Measurements from ENCODE around the gene PDSS2.
"Not testable (repeated sequence)": the region's sequence is repeated elsewhere in the genome, so short reads cannot be mapped to it uniquely, and the experiment has no call there.

PDSS2 gene

GRCh38 chr6:107459283-107460082 lies at the start of gene PDSS2:
Gene PDSS2, minus strand, starts transcription at chr6:107459564. Its CDS starts 279 bp downstream, at chr6:107459285.
- peak; percentile 88 for DNase-seq (ENCODE audit: low read depth, low spot score)

GRCh38 chr6:107506145-107506544 lies 46.8 kb upstream of the PDSS2 start:
- no peak for DNase-seq (ENCODE audit: low read depth, low spot score)

GRCh38 chr6:107504270-107505026 lies 45.1 kb upstream of the PDSS2 start:
- DNase-seq (ENCODE audit: low read depth, low spot score) = no peak

- no peak for DNase-seq (ENCODE audit: low read depth, low spot score)
These were observed 37.7 kb upstream of the PDSS2 start for GRCh38 chr6:107496892-107497684.

GRCh38 chr6:107495971-107496370 lies 36.6 kb upstream of the PDSS2 start:
- no peak for DNase-seq (ENCODE audit: low read depth, low spot score)

GRCh38 chr6:107495196-107495643 lies 35.9 kb upstream of the PDSS2 start:
- no peak for DNase-seq (ENCODE audit: low read depth, low spot score)

- DNase-seq (ENCODE audit: low read depth, low spot score) = no peak
These were observed 34.0 kb upstream of the PDSS2 start for GRCh38 chr6:107493158-107494057.

- peak; percentile 57 for DNase-seq (ENCODE audit: low read depth, low spot score)
These were observed 32.6 kb upstream of the PDSS2 start for GRCh38 chr6:107491760-107492660.

GRCh38 chr6:107491138-107491609 lies 31.8 kb upstream of the PDSS2 start:
- DNase-seq (ENCODE audit: low read depth, low spot score) = no peak

GRCh38 chr6:107490566-107491137 lies 31.3 kb upstream of the PDSS2 start:
- DNase-seq (ENCODE audit: low read depth, low spot score) = no peak

GRCh38 chr6:107489636-107490565 lies 30.5 kb upstream of the PDSS2 start, which contains the start of gene SOBP:
Gene SOBP, plus strand, starts transcription at chr6:107490117. Its CDS starts 500 bp downstream, at chr6:107490617.
- DNase-seq (ENCODE audit: low read depth, low spot score) = no peak

GRCh38 chr6:107488875-107489635 lies 29.7 kb upstream of the PDSS2 start:
- DNase-seq (ENCODE audit: low read depth, low spot score) = no peak

GRCh38 chr6:107488174-107488874 lies 29.0 kb upstream of the PDSS2 start:
- DNase-seq (ENCODE audit: low read depth, low spot score) = no peak

- no peak for DNase-seq (ENCODE audit: low read depth, low spot score)
These were observed 25.8 kb upstream of the PDSS2 start for GRCh38 chr6:107485157-107485556.

GRCh38 chr6:107479089-107479690 lies 19.8 kb upstream of the PDSS2 start:
- no peak for DNase-seq (ENCODE audit: low read depth, low spot score)

GRCh38 chr6:107475826-107476225 lies 16.5 kb upstream of the PDSS2 start:
- DNase-seq (ENCODE audit: low read depth, low spot score) = not testable (repeated sequence)

All from smooth muscle cell of the brain vasculature (primary cell).